Measurements from ENCODE around the gene TMC1.

TMC1 gene

DNA sequence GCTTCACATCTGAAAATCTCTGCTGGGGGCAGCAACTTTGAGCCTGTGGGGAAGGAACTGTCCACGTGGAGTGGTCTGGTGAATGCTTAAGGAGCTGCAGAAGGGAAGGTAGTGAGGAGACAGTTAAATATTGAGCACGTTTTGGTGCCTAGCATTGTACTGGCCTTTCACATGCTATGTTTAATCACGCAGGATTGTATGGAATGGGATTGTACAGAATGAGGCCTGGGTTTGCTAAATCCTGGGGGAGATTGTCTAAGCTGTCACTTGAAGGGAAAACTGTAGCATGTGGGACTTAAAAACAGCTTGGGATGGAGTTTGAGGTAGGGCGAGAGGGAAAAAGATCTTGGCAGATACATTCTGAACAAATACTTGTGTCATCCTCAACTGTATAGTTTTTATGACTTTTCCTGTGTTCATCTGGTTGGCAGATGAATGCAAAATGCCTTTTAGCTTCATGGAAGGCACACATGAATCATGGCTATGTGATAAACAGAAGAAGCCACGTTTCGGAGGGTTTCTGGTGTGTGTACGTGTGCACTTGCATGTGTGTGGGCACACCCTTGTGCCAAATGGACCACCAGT lies 106.6 kb downstream of the TMC1 start:
- H3K4me2 ChIP-seq (ENCODE audit: low read length): no peak overlapping the region
- H3K4ac ChIP-seq (ENCODE audit: low read depth, low read length): no peak overlapping the region
- H3K9ac ChIP-seq (ENCODE audit: low read length): no peak overlapping the region
- H3K23ac ChIP-seq (ENCODE audit: low read length): no peak overlapping the region
- H3K27me3 ChIP-seq (ENCODE audit: insufficient read depth, low read length): no peaks in the 10 kb centered on the region
- WGBS (ENCODE audit: extremely low coverage, insufficient coverage, insufficient read length): no CpG with 5 or more reads among the region's 7 CpGs
- no peaks in the 10 kb centered on the region for H3K9me3 ChIP-seq (ENCODE audit: insufficient read depth, low read depth, low read length)
- H4K8ac ChIP-seq (ENCODE audit: low read depth, low read length): no peak overlapping the region
- H3K79me1 ChIP-seq (ENCODE audit: low read length): no peaks in the 10 kb centered on the region
- no peaks in the 10 kb centered on the region for H3K4me1 ChIP-seq (ENCODE audit: control insufficient read depth in 1 of 2, insufficient read depth in 2 of 2, low read length in 2 of 2)
- no peaks in the 10 kb centered on the region for H3K79me2 ChIP-seq (ENCODE audit: control insufficient read depth, insufficient read depth, low read length, poor library complexity)
- H2BK5ac ChIP-seq (ENCODE audit: low read depth, low read length, poor library complexity): no peak overlapping the region
- H3K18ac ChIP-seq (ENCODE audit: low read length): no peak overlapping the region
- H3K4me3 ChIP-seq (ENCODE audit: low read depth, low read length): no peak overlapping the region
- H3K14ac ChIP-seq (ENCODE audit: low read length): no peak overlapping the region
- no peak overlapping the region for H3K27ac ChIP-seq (ENCODE audit: low read depth, low read length)
- no peak overlapping the region for H4K91ac ChIP-seq (ENCODE audit: low read depth, low read length)
- no peaks in the 10 kb centered on the region for H3K36me3 ChIP-seq (ENCODE audit: control insufficient read depth in 1 of 2, insufficient read depth in 2 of 2, low read length in 2 of 2)
- H2BK120ac ChIP-seq (ENCODE audit: insufficient read depth, low read length, poor library complexity): no peak overlapping the region
- H4K12ac ChIP-seq (ENCODE audit: low read depth, low read length): no peak overlapping the region
- H2AK5ac ChIP-seq (ENCODE audit: low read length): no peak overlapping the region
- H2AFZ ChIP-seq (ENCODE audit: insufficient read depth, low read length, poor library complexity): no peak overlapping the region
- peak; percentile 19 to 52 for DNase-seq
- no peak overlapping the region for H2BK12ac ChIP-seq (ENCODE audit: low read length)

DNA sequence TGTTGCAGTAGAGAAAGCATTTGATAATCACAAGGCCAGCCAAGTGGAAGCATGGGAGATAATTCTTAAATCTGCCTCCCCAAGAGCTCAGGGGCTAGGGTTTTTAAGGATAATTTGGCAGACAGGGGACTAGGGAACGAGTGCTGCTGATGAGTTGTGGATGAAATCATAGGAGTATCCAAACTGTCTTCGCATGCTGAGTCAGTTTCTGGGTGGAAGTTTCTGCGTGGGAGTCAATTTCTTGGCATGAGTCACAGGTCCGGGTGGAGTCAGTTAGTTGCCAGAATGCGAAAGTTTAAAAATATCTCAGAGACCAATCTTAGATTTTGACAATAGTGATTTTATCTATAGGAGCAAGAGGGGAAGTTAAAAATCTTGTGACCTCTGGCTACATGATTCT lies 112.6 kb downstream of the TMC1 start:
- no peak overlapping the region for H4K12ac ChIP-seq (ENCODE audit: low read depth, low read length)
- no peak overlapping the region for H3K4me2 ChIP-seq (ENCODE audit: low read length)
- H4K91ac ChIP-seq (ENCODE audit: low read depth, low read length): no peak overlapping the region
- H3K27me3 ChIP-seq (ENCODE audit: insufficient read depth, low read length): no peaks in the 10 kb centered on the region
- H2BK12ac ChIP-seq (ENCODE audit: low read length): no peak overlapping the region
- no peak overlapping the region for H3K4ac ChIP-seq (ENCODE audit: low read depth, low read length)
- no peak overlapping the region for H2AK5ac ChIP-seq (ENCODE audit: low read length)
- H3K4me1 ChIP-seq (ENCODE audit: control insufficient read depth in 1 of 2, insufficient read depth in 2 of 2, low read length in 2 of 2): no peaks in the 10 kb centered on the region
- no peaks in the 10 kb centered on the region for H3K36me3 ChIP-seq (ENCODE audit: control insufficient read depth in 1 of 2, insufficient read depth in 2 of 2, low read length in 2 of 2)
- no peak overlapping the region for H2AFZ ChIP-seq (ENCODE audit: insufficient read depth, low read length, poor library complexity)
- H3K27ac ChIP-seq (ENCODE audit: low read depth, low read length): no peak overlapping the region
- no peaks in the 10 kb centered on the region for H3K79me2 ChIP-seq (ENCODE audit: control insufficient read depth, insufficient read depth, low read length, poor library complexity)
- H3K23ac ChIP-seq (ENCODE audit: low read length): no peak overlapping the region
- peak; percentile 30 to 73 for DNase-seq
- H2BK120ac ChIP-seq (ENCODE audit: insufficient read depth, low read length, poor library complexity): no peak overlapping the region
- peaks cover 2% of the 10 kb centered on the region for H3K9me3 ChIP-seq (ENCODE audit: insufficient read depth, low read depth, low read length)
- no peak overlapping the region for H3K18ac ChIP-seq (ENCODE audit: low read length)
- no peaks in the 10 kb centered on the region for H3K79me1 ChIP-seq (ENCODE audit: low read length)
- no peak overlapping the region for H3K4me3 ChIP-seq (ENCODE audit: low read depth, low read length)
- no peak overlapping the region for H4K8ac ChIP-seq (ENCODE audit: low read depth, low read length)
- no peak overlapping the region for H3K14ac ChIP-seq (ENCODE audit: low read length)
- no CpG with 5 or more reads among the region's 5 CpGs for WGBS (ENCODE audit: extremely low coverage, insufficient coverage, insufficient read length)
- no peak overlapping the region for H3K9ac ChIP-seq (ENCODE audit: low read length)
- H2BK5ac ChIP-seq (ENCODE audit: low read depth, low read length, poor library complexity): no peak overlapping the region

DNA sequence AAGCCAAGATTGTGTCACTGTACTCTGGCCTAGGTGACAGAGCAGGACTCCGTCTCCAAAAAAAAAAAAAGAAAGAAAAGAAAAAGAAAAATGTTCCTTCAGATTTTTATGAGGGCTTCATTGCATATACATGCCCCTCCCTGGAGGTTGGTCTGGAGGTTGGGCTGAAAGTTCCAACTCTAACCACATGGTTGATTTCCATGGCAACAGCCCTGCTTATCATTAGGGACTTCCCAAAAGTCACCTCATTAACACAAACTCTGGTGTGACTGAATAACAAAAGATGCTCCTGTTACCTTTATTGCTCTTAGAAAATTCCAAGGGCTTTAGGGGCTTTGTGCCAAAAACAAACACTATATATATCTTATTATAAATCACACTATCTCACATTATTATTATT lies 113.8 kb downstream of the TMC1 start:
- Histone ChIP-seq H2BK120ac (ENCODE audit: insufficient read depth, low read length, poor library complexity) (no peak overlapping the region), H3K9ac (ENCODE audit: low read length) (no peak overlapping the region), H2AFZ (ENCODE audit: insufficient read depth, low read length, poor library complexity) (no peak overlapping the region), H3K18ac (ENCODE audit: low read length) (no peak overlapping the region), H2BK12ac (ENCODE audit: low read length) (no peak overlapping the region), H3K4me3 (ENCODE audit: low read depth, low read length) (no peak overlapping the region), H4K91ac (ENCODE audit: low read depth, low read length) (no peak overlapping the region), H3K9me3 (ENCODE audit: insufficient read depth, low read depth, low read length) (peaks cover 2% of the 10 kb centered on the region), H3K36me3 (ENCODE audit: control insufficient read depth in 1 of 2, insufficient read depth in 2 of 2, low read length in 2 of 2) (no peaks in the 10 kb centered on the region), H3K14ac (ENCODE audit: low read length) (no peak overlapping the region), H2AK5ac (ENCODE audit: low read length) (no peak overlapping the region), H3K4me1 (ENCODE audit: control insufficient read depth in 1 of 2, insufficient read depth in 2 of 2, low read length in 2 of 2) (no peaks in the 10 kb centered on the region), H3K79me1 (ENCODE audit: low read length) (no peaks in the 10 kb centered on the region), H3K4ac (ENCODE audit: low read depth, low read length) (no peak overlapping the region), H3K79me2 (ENCODE audit: control insufficient read depth, insufficient read depth, low read length, poor library complexity) (no peaks in the 10 kb centered on the region), H4K12ac (ENCODE audit: low read depth, low read length) (no peak overlapping the region), H3K27ac (ENCODE audit: low read depth, low read length) (no peak overlapping the region), H2BK5ac (ENCODE audit: low read depth, low read length, poor library complexity) (no peak overlapping the region), H3K4me2 (ENCODE audit: low read length) (no peak overlapping the region), H3K23ac (ENCODE audit: low read length) (no peak overlapping the region), H3K27me3 (ENCODE audit: insufficient read depth, low read length) (no peaks in the 10 kb centered on the region), H4K8ac (ENCODE audit: low read depth, low read length) (no peak overlapping the region)
- DNase-seq: no peak
- WGBS (ENCODE audit: extremely low coverage, insufficient coverage, insufficient read length): no CpG with 5 or more reads among the region's 1 CpG

DNA sequence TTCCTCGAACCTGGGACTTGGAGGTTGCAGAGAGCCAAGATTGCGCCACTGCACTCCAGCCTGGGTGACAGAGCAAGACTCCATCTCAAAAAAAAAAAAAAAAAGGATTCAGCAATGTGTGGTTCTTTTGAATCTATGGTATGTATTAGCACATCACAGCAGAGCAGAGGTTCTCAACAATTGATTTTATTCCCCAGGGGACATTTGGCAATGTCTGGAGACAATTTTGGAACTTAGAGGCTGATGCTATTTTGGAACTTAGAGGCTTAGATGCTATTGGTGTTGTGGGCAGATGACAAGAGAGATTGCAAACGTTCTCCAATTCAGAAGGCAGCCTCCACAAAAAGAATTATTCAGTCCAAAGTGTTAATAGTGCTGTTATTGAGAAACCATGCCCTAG lies 115.2 kb downstream of the TMC1 start:
- Histone ChIP-seq H2BK12ac (ENCODE audit: low read length) (no peak overlapping the region), H3K79me2 (ENCODE audit: control insufficient read depth, insufficient read depth, low read length, poor library complexity) (no peaks in the 10 kb centered on the region), H3K23ac (ENCODE audit: low read length) (no peak overlapping the region), H3K27ac (ENCODE audit: low read depth, low read length) (no peak overlapping the region), H3K9ac (ENCODE audit: low read length) (no peak overlapping the region), H4K8ac (ENCODE audit: low read depth, low read length) (no peak overlapping the region), H2AFZ (ENCODE audit: insufficient read depth, low read length, poor library complexity) (no peak overlapping the region), H3K18ac (ENCODE audit: low read length) (no peak overlapping the region), H4K12ac (ENCODE audit: low read depth, low read length) (no peak overlapping the region), H3K79me1 (ENCODE audit: low read length) (no peaks in the 10 kb centered on the region), H3K4me3 (ENCODE audit: low read depth, low read length) (no peak overlapping the region), H2BK120ac (ENCODE audit: insufficient read depth, low read length, poor library complexity) (no peak overlapping the region), H4K91ac (ENCODE audit: low read depth, low read length) (no peak overlapping the region), H2BK5ac (ENCODE audit: low read depth, low read length, poor library complexity) (no peak overlapping the region), H2AK5ac (ENCODE audit: low read length) (no peak overlapping the region), H3K4ac (ENCODE audit: low read depth, low read length) (no peak overlapping the region), H3K36me3 (ENCODE audit: control insufficient read depth in 1 of 2, insufficient read depth in 2 of 2, low read length in 2 of 2) (no peaks in the 10 kb centered on the region), H3K14ac (ENCODE audit: low read length) (no peak overlapping the region), H3K27me3 (ENCODE audit: insufficient read depth, low read length) (no peaks in the 10 kb centered on the region), H3K4me2 (ENCODE audit: low read length) (no peak overlapping the region), H3K4me1 (ENCODE audit: control insufficient read depth in 1 of 2, insufficient read depth in 2 of 2, low read length in 2 of 2) (no peaks in the 10 kb centered on the region), H3K9me3 (ENCODE audit: insufficient read depth, low read depth, low read length) (peaks cover 2% of the 10 kb centered on the region)
- no peak for DNase-seq
- no CpG with 5 or more reads among the region's 3 CpGs for WGBS (ENCODE audit: extremely low coverage, insufficient coverage, insufficient read length)

Data from trophoblast cell (in vitro differentiated cells and primary cell).